HG02571 (cell line): ENCODE data around the gene KIAA0753.
A peak's percentile ranks its signal among the peaks of the same experiment; 100 is the strongest.

Source experiments
- ATAC-seq: cut with Tn5 transposase; IDR thresholded peaks from one replicate; pipeline ENCODE4 v1.9.1; 2021; ENCODE audit warnings: mild to moderate bottlenecking, moderate library complexity; ENCODE audit not compliant: unreplicated experiment

KIAA0753 gene

GRCh38 chr17:6640536-6641246 is at the start of gene KIAA0753, which contains the start of gene TXNDC17:
Gene KIAA0753 (minus strand): TSS chr17:6640711. CDS start chr17:6635103, 5,608 bp downstream.
Gene TXNDC17 (plus strand): TSS chr17:6641060. CDS start chr17:6641083, 23 bp downstream.
- peak; percentile 87 for ATAC-seq

DNA sequence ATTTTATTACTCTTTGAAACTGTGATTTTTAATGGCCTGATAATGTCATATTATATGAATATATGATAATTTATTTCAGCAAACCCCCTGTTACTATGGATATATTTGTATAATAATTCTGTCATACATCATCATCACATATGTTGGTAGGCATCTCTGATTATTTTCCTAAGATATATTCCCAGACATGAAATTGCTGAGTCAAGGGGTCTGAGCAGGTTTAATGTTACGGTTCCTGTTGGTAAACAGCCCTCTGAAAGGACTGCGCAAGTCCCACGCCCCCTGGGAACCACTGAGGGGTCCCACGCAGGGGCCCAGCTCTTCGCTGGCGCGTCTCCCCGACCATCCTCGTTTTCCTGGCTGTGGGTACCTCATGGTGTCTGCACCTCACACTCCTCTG is 48.4 kb upstream of the KIAA0753 start:
- ATAC-seq = no peak

GRCh38 chr17:6686026-6686425 is 45.5 kb upstream of the KIAA0753 start:
- no peak for ATAC-seq

GRCh38 chr17:6684881-6685767 is 44.6 kb upstream of the KIAA0753 start:
- ATAC-seq = no peak

GRCh38 chr17:6684460-6684783 is 43.9 kb upstream of the KIAA0753 start:
- no peak for ATAC-seq

- ATAC-seq = no peak
Measured at GRCh38 chr17:6683730-6684459, 43.4 kb upstream of the KIAA0753 start.

DNA sequence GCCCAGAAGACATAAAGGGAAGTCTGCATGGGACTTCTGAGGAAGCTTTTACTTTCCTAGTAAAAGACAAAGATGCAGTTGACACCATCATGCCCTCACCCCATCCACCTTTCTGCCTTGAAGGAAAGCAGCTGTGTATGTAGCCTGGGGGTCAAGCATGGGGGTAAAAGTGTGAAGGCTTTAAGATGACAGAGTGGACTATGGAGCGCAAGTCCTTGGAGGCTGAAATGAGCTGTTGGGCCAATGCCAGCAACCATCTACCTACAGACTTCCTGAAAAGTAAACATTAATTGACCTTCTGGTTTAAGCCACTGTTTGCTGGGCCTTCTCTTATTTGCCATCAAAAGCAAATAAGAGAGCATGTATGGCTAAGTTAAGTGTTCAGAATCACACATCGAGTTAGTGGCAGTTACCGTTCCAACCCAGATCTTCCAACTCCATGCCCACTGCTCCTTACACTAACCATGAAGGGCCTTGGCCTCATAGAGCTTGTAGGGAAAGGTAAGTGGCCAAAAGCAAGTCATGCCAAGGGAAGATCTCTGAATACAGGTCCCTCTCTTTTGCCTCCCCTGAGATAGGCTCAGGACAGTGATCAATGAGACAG is 42.7 kb upstream of the KIAA0753 start:
- no peak for ATAC-seq

- ATAC-seq = no peak
Measured at GRCh38 chr17:6682339-6682738, 41.8 kb upstream of the KIAA0753 start.

GRCh38 chr17:6681671-6682070 is 41.2 kb upstream of the KIAA0753 start:
- ATAC-seq = no peak

DNA sequence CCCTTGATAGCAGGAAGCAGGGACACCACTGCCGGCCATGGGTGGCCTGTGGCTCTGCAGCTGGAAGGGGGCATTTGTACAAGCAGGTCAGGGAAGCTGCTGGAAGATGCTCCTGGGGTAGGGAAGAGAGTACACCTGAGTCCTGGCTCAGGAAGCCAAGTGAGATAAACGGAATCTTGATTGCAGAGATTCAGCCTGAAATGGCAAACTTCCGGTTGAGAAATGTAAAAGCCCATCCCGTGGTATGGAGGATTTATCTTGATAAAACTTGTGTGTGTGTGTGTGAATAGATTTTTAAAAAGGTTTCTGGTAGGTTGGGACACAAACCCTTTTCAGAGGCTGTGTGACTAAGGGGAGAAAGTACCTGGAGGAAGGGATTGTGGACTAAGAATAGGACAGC is 40.7 kb upstream of the KIAA0753 start:
- no peak for ATAC-seq

DNA sequence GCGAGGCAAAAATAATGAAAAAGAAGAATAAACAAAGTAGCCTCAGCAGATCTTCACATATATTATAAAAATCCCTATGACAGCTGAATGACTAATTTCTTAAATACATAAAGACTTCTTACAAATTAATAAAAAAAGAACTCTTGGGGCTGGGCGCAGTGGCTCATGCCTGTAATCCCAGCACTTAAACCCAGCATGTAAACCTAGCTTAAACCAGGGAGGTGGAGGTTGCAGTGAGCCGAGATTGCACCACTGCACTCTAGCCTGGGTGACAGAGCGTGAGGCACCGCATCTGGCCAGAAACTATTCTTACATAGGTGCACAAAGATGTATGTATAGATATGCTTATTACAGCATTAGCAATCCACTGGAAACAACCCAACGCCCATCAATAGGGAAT is 38.7 kb upstream of the KIAA0753 start:
- ATAC-seq = no peak

DNA sequence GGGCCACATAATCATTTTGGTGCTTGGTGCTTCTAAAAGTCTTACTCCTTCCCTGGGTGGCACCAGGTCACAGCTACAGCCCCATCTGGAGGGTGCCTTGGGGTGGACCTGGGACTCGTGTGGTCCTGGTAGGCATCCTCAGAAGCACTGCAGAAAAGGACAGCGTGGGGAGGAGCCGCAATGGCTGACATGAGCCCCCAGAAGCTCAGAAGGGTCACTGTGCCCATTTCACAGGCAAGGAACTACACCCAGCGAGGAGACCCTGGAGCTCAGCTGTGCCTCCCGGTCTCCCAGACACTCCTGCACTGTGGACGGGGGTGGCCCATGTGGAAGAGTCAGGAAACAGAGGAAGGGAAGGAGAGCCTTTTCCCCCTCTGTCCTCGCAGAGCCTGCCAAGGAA is 37.4 kb upstream of the KIAA0753 start:
- ATAC-seq = no peak

- no peak for ATAC-seq
Measured at GRCh38 chr17:6677158-6677831, 36.8 kb upstream of the KIAA0753 start.

- ATAC-seq = no peak
Measured at GRCh38 chr17:6676802-6677157, 36.3 kb upstream of the KIAA0753 start.

- ATAC-seq = no peak
Measured at GRCh38 chr17:6675201-6675825, 34.8 kb upstream of the KIAA0753 start.

DNA sequence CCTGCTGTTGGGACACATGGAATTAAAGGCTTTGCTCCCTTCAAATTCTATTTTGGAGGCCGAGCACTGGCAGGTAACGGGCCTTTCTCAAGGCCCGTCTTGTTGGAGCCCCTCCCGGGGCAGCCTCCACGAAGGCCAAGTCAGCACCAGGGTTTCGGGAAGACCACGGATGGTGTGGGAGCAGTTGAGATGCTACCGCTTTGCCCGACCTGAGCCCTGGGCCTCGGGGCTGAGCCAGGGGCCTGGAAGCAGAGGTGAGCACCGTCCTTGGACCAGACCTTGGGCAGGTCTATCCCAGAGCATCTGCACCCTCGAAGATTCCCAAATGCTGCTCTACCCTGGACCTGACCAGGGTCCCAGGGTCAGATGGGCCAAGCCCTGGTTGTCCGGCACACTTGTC is 34.1 kb upstream of the KIAA0753 start:
- ATAC-seq = no peak

GRCh38 chr17:6671431-6671830 is 30.9 kb upstream of the KIAA0753 start:
- ATAC-seq = no peak

DNA sequence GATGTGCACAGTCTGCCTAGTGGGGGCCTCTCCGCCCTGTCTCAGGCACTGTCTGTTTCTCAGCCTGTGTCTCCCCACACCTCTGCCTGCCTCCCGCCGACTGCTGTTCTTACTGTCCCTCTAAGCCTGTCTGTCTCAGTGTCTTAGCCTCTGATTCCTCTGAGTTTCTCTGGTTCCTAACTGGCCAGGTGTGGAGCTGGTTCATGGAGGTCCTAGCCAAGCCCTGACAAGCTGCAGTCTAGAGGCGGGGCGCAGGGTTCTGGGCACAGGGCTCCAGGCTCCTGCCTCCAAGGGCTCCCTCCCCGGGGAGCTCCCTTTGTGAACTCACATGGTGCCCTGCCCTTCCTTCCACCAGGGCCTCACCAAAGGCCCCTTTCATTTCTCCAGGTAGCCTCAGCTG is 30.5 kb upstream of the KIAA0753 start:
- no peak for ATAC-seq

DNA sequence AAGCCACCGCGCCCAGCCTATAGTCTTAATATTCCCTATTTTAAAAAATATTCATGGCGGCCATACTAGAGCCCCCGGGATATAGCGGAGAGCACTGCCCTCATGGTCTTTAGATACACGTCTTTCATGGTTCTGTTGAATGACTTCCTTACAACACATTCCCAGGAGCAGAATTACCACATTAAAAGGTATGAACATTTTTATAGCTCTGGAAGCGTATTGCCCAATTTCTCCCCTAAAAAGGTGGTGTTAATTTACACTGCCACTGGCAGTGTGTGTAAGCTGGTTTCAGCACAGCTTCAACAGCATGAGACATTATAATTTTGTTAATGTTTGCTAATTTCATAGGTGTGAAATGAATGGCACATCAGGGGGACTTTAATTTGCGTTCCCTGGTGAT is 30.1 kb upstream of the KIAA0753 start:
- ATAC-seq = no peak
